Measurements from ENCODE around the gene RTEL1.

RTEL1 gene

DNA sequence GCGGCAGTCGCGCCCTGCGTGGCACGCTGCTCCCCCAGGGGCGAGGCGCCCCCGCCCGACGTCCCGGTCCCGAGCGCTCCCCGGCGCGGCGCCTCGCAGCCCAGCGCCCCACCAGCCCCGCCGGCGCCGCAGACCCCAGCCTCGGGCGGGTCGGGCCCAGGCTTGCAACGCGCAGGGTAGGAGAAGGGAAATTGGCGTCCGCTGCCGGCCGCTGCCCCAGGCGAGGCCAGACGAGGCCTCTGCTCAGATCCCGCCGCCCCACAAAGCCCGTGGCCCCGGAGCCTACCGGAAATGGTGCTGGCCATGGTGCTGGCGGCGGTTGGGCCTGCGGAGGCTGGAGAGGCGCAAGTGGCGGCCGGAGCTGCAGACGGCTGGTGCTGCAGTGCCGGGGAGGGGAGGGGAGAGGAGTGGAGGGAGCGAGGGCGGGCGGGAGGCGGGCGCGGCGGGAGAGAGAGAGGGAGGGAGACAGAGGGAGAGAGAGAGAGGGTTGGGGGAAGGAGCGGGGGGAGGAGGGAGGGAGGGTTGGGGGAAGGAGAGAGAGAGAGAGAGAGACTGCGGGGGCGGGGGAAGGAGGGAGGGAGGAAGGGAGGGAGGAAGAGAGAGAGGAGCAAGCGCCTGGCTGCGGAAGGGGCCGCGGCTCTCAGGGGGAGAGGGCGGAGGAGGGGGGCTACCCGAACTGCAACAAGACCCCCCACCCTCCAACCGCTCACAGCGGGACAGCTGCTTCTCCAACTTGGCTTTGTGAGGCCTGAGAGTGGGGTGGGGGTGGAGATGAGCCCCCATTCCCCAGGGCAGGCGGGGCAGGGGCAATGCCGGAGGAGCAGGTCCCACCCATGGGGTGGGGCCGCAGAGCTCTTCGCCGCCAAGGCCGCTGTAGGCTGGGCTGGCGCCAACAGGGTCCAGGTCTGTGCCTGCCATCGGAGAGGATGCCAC lies 4.8 kb upstream of the RTEL1 start, which contains the start of gene STMN3:
Gene STMN3, minus strand, starts transcription at position 384 of the 933 bp plus-strand sequence. Its CDS starts 79 bp downstream, at position 305.
- Histone ChIP-seq H2AFZ (ENCODE audit: low read depth, low read length) (peak within 1 kb of the TSS; percentile 80), H3K4me2 (ENCODE audit: insufficient read depth, low read length) (peak within 1 kb of the TSS; percentile 81), H3K79me2 (ENCODE audit: insufficient read depth, low read length) (peaks cover 63% of the 10 kb centered on the region), H3K36me3 (ENCODE audit: insufficient read depth, low read length) (peaks cover 14% of the 10 kb centered on the region), H3K27me3 (ENCODE audit: insufficient read depth, low read length, poor library complexity) (no peaks in the 10 kb centered on the region), H3K9me3 (ENCODE audit: insufficient read depth, low read length, severe bottlenecking) (no peaks in the 10 kb centered on the region), H3K4me3 (ENCODE audit: low read depth in 1 of 2, low read length in 2 of 2) (peak within 1 kb of the TSS; percentile 91 to 92), H3K9ac (ENCODE audit: low read depth, low read length) (peak within 1 kb of the TSS; percentile 92), H3K27ac (ENCODE audit: low read length) (peak within 1 kb of the TSS; percentile 92), H3K4me1 (ENCODE audit: insufficient read depth, low read length) (peaks cover 50% of the 10 kb centered on the region), H4K20me1 (ENCODE audit: insufficient read depth, low read length) (peaks cover 30% of the 10 kb centered on the region)
- TF ChIP-seq, protein P1, sequence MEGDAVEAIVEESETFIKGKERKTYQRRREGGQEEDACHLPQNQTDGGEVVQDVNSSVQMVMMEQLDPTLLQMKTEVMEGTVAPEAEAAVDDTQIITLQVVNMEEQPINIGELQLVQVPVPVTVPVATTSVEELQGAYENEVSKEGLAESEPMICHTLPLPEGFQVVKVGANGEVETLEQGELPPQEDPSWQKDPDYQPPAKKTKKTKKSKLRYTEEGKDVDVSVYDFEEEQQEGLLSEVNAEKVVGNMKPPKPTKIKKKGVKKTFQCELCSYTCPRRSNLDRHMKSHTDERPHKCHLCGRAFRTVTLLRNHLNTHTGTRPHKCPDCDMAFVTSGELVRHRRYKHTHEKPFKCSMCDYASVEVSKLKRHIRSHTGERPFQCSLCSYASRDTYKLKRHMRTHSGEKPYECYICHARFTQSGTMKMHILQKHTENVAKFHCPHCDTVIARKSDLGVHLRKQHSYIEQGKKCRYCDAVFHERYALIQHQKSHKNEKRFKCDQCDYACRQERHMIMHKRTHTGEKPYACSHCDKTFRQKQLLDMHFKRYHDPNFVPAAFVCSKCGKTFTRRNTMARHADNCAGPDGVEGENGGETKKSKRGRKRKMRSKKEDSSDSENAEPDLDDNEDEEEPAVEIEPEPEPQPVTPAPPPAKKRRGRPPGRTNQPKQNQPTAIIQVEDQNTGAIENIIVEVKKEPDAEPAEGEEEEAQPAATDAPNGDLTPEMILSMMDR (IDR thresholded peaks at IDR 0.05; ENCODE audit: borderline replicate concordance, extremely low read depth, low read length, poor library complexity, severe bottlenecking), result no peak
- TF ChIP-seq EZH2 (IDR thresholded peaks at IDR 0.05; ENCODE audit: borderline replicate concordance, low read depth, low read length, severe bottlenecking), result no peak
- ATAC-seq (ENCODE audit: insufficient read depth, low read depth) (peak; percentile 64), DNase-seq (peak; percentile 96)

DNA sequence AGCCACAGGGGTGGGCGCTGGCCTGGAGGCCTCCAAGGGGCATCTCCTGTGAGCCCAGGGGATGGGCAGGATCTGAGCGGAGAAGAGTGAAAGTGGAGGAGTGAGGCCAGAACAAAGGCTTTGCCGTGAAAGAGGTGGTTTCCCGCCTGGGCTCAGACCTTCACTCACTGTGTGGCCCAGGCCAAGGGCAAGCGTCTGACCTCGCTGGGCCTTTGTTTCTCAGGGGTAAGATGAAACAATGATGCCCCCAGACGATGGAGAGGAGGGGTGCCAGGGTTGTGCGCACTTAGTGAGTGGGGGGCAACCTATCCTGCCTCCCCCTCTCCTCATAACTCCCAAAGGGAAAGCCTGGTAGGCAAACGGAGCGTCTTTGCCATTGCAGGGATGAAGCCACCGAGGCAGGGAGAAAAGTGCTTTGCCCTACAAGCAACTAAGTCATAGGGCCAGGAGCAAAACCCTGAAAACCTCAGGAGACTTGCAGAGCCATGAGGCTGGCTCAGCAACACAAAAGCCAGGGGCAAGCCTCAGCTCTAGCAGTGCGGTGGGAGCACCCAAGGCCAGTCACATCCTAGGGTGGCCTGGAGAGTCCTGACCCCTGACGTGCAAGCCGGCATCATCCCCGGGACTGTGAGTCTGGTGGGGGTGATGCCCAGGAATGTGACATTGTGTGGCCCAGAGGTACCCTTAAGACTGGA lies 4.0 kb upstream of the RTEL1 start:
- TF ChIP-seq, protein P1 (IDR thresholded peaks at IDR 0.05; ENCODE audit: borderline replicate concordance, extremely low read depth, low read length, poor library complexity, severe bottlenecking), result no peak
- no peak for TF ChIP-seq EZH2 (IDR thresholded peaks at IDR 0.05; ENCODE audit: borderline replicate concordance, low read depth, low read length, severe bottlenecking)
- H3K4me3 ChIP-seq (ENCODE audit: low read depth in 1 of 2, low read length in 2 of 2), result peak overlapping the region; percentile 7 to 62; a peak in 3 of 4 replicates
- DNase-seq (peak; percentile 41), ATAC-seq (ENCODE audit: insufficient read depth, low read depth) (no peak)
- H3K79me2 ChIP-seq (ENCODE audit: insufficient read depth, low read length), result peaks cover 62% of the 10 kb centered on the region
- H3K4me2 ChIP-seq (ENCODE audit: insufficient read depth, low read length), result peak overlapping the region; percentile 80
- H3K36me3 ChIP-seq (ENCODE audit: insufficient read depth, low read length), result peaks cover 6% of the 10 kb centered on the region
- H3K27ac ChIP-seq (ENCODE audit: low read length), result peak overlapping the region; percentile 78
- H3K9ac ChIP-seq (ENCODE audit: low read depth, low read length), result peak overlapping the region; percentile 73
- no peaks in the 10 kb centered on the region for H3K9me3 ChIP-seq (ENCODE audit: insufficient read depth, low read length, severe bottlenecking)
- peak overlapping the region; percentile 56 for H2AFZ ChIP-seq (ENCODE audit: low read depth, low read length)
- no peaks in the 10 kb centered on the region for H3K27me3 ChIP-seq (ENCODE audit: insufficient read depth, low read length, poor library complexity)
- peaks cover 55% of the 10 kb centered on the region for H3K4me1 ChIP-seq (ENCODE audit: insufficient read depth, low read length)
- peaks cover 25% of the 10 kb centered on the region for H4K20me1 ChIP-seq (ENCODE audit: insufficient read depth, low read length)

DNA sequence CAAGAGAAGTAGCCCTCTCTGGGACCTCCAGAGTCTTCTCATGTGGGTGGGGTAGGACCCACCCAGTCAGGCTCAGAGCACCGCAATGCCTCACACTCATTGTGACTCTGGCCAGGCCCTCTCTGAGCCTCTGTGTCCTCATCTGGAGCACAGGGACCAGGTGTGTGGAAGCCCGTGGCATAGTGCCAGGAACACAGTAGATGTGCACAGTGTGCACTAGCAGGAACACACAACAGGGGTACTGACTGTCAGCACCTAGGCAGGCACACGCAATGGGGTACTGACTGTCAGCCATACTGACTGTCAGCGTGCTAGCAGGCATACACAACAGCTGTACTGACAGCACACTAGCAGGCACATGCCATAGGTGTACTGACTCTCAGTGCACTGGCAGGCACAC lies 2.9 kb upstream of the RTEL1 start:
- TF ChIP-seq EZH2 (IDR thresholded peaks at IDR 0.05; ENCODE audit: borderline replicate concordance, low read depth, low read length, severe bottlenecking), result no peak
- TF ChIP-seq, protein P1 (IDR thresholded peaks at IDR 0.05; ENCODE audit: borderline replicate concordance, extremely low read depth, low read length, poor library complexity, severe bottlenecking), result no peak
- H3K4me3 ChIP-seq (ENCODE audit: low read depth in 1 of 2, low read length in 2 of 2), result no peak overlapping the region
- peak overlapping the region; percentile 73; the same call in 1 of the 2 replicates for H3K9ac ChIP-seq (ENCODE audit: low read depth, low read length)

More for the DNA sequence above, 2.9 kb upstream of the RTEL1 start:
- DNase-seq (no peak), ATAC-seq (ENCODE audit: insufficient read depth, low read depth) (no peak)
- Histone ChIP-seq H3K36me3 (ENCODE audit: insufficient read depth, low read length) (peaks cover 12% of the 10 kb centered on the region), H3K4me1 (ENCODE audit: insufficient read depth, low read length) (peaks cover 66% of the 10 kb centered on the region), H3K27me3 (ENCODE audit: insufficient read depth, low read length, poor library complexity) (no peaks in the 10 kb centered on the region), H3K79me2 (ENCODE audit: insufficient read depth, low read length) (peaks cover 67% of the 10 kb centered on the region), H4K20me1 (ENCODE audit: insufficient read depth, low read length) (peaks cover 25% of the 10 kb centered on the region), H3K27ac (ENCODE audit: low read length) (peak overlapping the region; percentile 78), H3K4me2 (ENCODE audit: insufficient read depth, low read length) (peak overlapping the region; percentile 80; the same call in 1 of the 2 replicates), H3K9me3 (ENCODE audit: insufficient read depth, low read length, severe bottlenecking) (no peaks in the 10 kb centered on the region), H2AFZ (ENCODE audit: low read depth, low read length) (no peak overlapping the region)

Data from DND-41 (cell line).